Trophoblast cell (in vitro differentiated cells and primary cell): ENCODE data around the gene APOBEC3F. TPM values are rescaled to one million over a fixed set of nuclear protein-coding genes. Genes with fewer than 3 reads are reported as not detected.
"Not testable (repeated sequence)": the region's sequence is repeated elsewhere in the genome, so short reads cannot be mapped to it uniquely, and the experiment has no call there.

Experiments used
- DNase-seq, 2 donors: peaks; one replicate each; pipeline ENCODE4 v3.0.0-alpha.2; 2016
- H2AFZ ChIP-seq: 2 replicates; pipeline ENCODE4 v1.6.1; 2013; ENCODE audit warnings: low read length, moderate library complexity, mild to moderate bottlenecking; ENCODE audit not compliant: insufficient read depth, poor library complexity
- H2AK5ac ChIP-seq: 2 replicates; pipeline ENCODE4 v1.6.1; 2013; ENCODE audit warnings: mild to moderate bottlenecking, low read length
- H2BK120ac ChIP-seq: 2 replicates; pipeline ENCODE4 v1.6.1; 2013; ENCODE audit warnings: low read length, mild to moderate bottlenecking, moderate library complexity; ENCODE audit not compliant: insufficient read depth, poor library complexity
- H2BK12ac ChIP-seq: 2 replicates; pipeline ENCODE4 v1.6.1; 2013; ENCODE audit warnings: mild to moderate bottlenecking, low read length, moderate library complexity
- H2BK5ac ChIP-seq: 2 replicates; pipeline ENCODE4 v1.6.1; 2013; ENCODE audit warnings: low read length, low read depth, moderate library complexity, mild to moderate bottlenecking; ENCODE audit not compliant: poor library complexity
- H3K14ac ChIP-seq: 2 replicates; pipeline ENCODE4 v1.6.1; 2013; ENCODE audit warnings: mild to moderate bottlenecking, low read length
- H3K18ac ChIP-seq: 2 replicates; pipeline ENCODE4 v1.6.1; 2013; ENCODE audit warnings: mild to moderate bottlenecking, low read length
- H3K23ac ChIP-seq: 2 replicates; pipeline ENCODE4 v1.6.1; 2013; ENCODE audit warnings: low read length
- H3K27ac ChIP-seq: 2 replicates; pipeline ENCODE4 v1.5.1; 2013; ENCODE audit warnings: low read depth, mild to moderate bottlenecking, inconsistent platforms, low read length, moderate library complexity
- H3K27me3 ChIP-seq: 2 replicates; pipeline ENCODE4 v1.6.1; 2013; ENCODE audit warnings: inconsistent platforms, mild to moderate bottlenecking, low read length, moderate library complexity; ENCODE audit not compliant: insufficient read depth
- H3K36me3 ChIP-seq, 2 experiments: 1 replicate in 1 of 2; 2 replicates in 1 of 2; pipeline ENCODE4 v1.6.1; 2013; ENCODE audit warnings: low read length in 2 of 2, mild to moderate bottlenecking in 2 of 2, moderate library complexity in 1 of 2; ENCODE audit not compliant: insufficient read depth in 2 of 2, control insufficient read depth in 1 of 2
- H3K4ac ChIP-seq: 2 replicates; pipeline ENCODE4 v1.6.1; 2013; ENCODE audit warnings: low read depth, mild to moderate bottlenecking, low read length, moderate library complexity
- H3K4me1 ChIP-seq, 2 experiments: 1 replicate in 1 of 2; 2 replicates in 1 of 2; pipeline ENCODE4 v1.6.1; 2013; ENCODE audit warnings: low read length in 2 of 2, mild to moderate bottlenecking in 2 of 2, moderate library complexity in 1 of 2; ENCODE audit not compliant: insufficient read depth in 2 of 2, control insufficient read depth in 1 of 2
- H3K4me2 ChIP-seq: 2 replicates; pipeline ENCODE4 v1.6.1; 2013; ENCODE audit warnings: inconsistent platforms, mild to moderate bottlenecking, low read length, moderate library complexity
- H3K4me3 ChIP-seq: 2 replicates; pipeline ENCODE4 v1.5.1; 2013; ENCODE audit warnings: mild to moderate bottlenecking, low read depth, low read length, inconsistent platforms
- H3K79me1 ChIP-seq: one replicate; pipeline ENCODE4 v1.6.1; 2013; ENCODE audit warnings: low read length
- H3K79me2 ChIP-seq: 2 replicates; pipeline ENCODE4 v1.6.1; 2013; ENCODE audit warnings: low read length, mild to moderate bottlenecking; ENCODE audit not compliant: control insufficient read depth, insufficient read depth, poor library complexity
- H3K9ac ChIP-seq: 2 replicates; pipeline ENCODE4 v1.6.1; 2013; ENCODE audit warnings: mild to moderate bottlenecking, low read length
- H3K9me3 ChIP-seq: 2 replicates; pipeline ENCODE4 v1.6.1; 2013; ENCODE audit warnings: low read depth, mild to moderate bottlenecking, control low read depth, inconsistent platforms, low read length; ENCODE audit not compliant: insufficient read depth
- H4K12ac ChIP-seq: 2 replicates; pipeline ENCODE4 v1.6.1; 2013; ENCODE audit warnings: low read depth, mild to moderate bottlenecking, low read length, moderate library complexity
- H4K8ac ChIP-seq: 2 replicates; pipeline ENCODE4 v1.6.1; 2013; ENCODE audit warnings: low read depth, mild to moderate bottlenecking, low read length, moderate library complexity
- H4K91ac ChIP-seq: one replicate; pipeline ENCODE4 v1.6.1; 2013; ENCODE audit warnings: low read depth, mild to moderate bottlenecking, low read length, moderate library complexity
- WGBS: extraction: QIAGEN DNeasy Blood & Tissue Kit; methylation state at CpG from one replicate; pipeline ENCODE4 v1.1.7; 2013; ENCODE audit warnings: missing lambda C conversion rate; ENCODE audit not compliant: insufficient read length, insufficient coverage; ENCODE audit errors: extremely low coverage; 5-methylcytosine and 5-hydroxymethylcytosine counted together
- polyA plus RNA-seq: library from polyadenylated mRNA; stranded (reverse); fragments of 200-250 nt; gene quantifications from 2 replicates; pipeline ENCODE4 v1.2.3, GENCODE V29; 2013

APOBEC3F gene
- 4.4 and 4.6 TPM in 2 replicates for polyA plus RNA-seq

DNA sequence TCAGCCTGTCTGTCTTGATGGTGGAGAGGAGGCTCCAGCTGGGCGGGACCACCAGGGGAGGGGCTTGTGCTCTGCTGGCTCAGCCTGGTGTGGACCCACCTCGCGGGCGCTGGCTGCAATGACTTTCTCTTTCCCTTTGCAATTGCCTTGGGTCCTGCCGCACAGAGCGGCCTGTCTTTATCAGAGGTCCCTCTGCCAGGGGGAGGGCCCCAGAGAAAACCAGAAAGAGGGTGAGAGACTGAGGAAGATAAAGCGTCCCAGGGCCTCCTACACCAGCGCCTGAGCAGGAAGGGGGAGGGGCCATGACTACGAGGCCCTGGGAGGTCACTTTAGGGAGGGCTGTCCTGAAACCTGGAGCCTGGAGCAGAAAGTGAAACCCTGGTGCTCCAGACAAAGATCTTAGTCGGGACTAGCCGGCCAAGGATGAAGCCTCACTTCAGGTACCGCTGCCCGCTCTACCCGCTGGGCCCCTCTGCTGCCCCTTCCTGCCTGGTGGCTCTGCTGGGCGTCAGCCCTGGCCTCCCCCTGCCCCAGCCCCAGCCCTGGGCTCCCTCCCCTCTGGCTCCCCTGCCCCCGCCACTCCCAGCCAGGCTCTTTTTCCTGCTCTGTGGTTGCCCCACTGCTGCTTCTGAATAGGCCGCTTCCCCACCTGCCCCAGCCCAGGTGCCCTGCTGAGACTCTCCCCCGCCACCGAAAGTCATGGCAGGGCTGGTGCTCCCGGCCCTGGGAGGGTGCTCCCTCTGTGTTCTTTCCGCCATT is at the start of gene APOBEC3F:
Gene APOBEC3F (plus strand): TSS at position 327 of the 759 bp plus-strand sequence. CDS start 97 bp downstream, at position 424.
- not testable (repeated sequence) for H2AFZ ChIP-seq

DNA sequence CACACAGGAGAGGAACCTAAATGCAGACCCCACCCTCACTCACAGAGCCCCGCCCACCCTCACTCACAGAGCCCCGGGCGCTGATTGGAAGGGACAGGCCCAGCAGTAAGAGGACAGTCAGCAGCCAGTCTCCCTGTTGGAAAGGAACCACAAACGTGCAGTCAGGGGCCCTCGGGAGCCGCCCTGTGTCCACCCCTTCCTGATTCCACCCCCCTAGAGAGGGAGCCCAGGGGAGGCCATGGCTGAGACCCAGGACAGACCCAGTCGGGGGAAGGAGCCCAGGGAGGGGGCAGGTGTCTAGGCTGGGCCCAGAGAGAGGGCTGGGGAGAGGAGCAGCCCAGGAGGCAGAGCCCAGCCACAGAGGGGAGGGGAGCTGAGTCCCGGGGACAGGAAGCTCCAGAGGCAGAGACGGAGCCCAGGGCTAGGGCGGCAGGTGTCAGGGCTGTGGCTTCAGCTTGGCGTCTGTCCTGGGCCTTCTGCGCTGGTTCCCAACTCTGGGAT is 47.7 kb upstream of the APOBEC3F start:
- H3K9ac ChIP-seq, result not testable (repeated sequence)
- WGBS, result no CpG with 5 or more reads among the region's 12 CpGs

More for the DNA sequence above, at the start of gene APOBEC3F:
- H3K79me1 ChIP-seq, H2AK5ac ChIP-seq, H3K18ac ChIP-seq, H3K4me1 ChIP-seq, H3K9ac ChIP-seq, H3K9me3 ChIP-seq, H2BK12ac ChIP-seq, H3K36me3 ChIP-seq, H3K23ac ChIP-seq, H4K12ac ChIP-seq, H3K79me2 ChIP-seq, H2BK5ac ChIP-seq, H3K27me3 ChIP-seq, H3K4ac ChIP-seq: not testable (repeated sequence)
- peak within 1 kb of the TSS; percentile 5 for H3K14ac ChIP-seq
- peak within 1 kb of the TSS; percentile 26 for H4K8ac ChIP-seq
- no CpG with 5 or more reads among the region's 21 CpGs for WGBS
- peak within 1 kb of the TSS; percentile 11 for H2BK120ac ChIP-seq
- peak within 1 kb of the TSS; percentile 68 for H3K27ac ChIP-seq
- peak within 1 kb of the TSS; percentile 52 for H3K4me2 ChIP-seq
- peak; percentile 14 to 44 for DNase-seq
- peak within 1 kb of the TSS; percentile 17 for H4K91ac ChIP-seq
- H3K4me3 ChIP-seq, result peak within 1 kb of the TSS; percentile 50

DNA sequence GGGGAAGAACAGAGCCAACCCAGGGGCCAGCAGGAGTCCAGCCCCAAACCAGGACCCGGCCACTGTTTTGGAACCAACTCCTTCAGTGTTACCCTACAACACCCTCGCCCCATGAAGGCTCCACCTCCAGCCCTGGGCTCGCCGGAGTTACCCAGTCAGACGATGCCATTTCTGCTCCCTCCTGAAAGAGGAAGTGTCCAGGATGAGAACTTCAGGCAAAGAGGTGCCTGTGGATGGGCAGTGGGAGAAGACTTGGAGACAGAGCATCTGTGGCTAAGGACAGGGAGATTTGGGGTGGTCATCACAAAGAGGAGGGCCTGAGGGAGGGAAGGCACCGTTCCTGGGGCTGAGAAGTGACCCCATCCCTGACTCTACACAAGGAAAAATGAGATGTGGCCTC is 44.6 kb upstream of the APOBEC3F start:
- Histone ChIP-seq H3K4me2 (no peak overlapping the region), H3K36me3 (no peaks in the 10 kb centered on the region), H2AK5ac (no peak overlapping the region), H3K79me2 (no peaks in the 10 kb centered on the region), H3K27me3 (no peaks in the 10 kb centered on the region), H3K23ac (no peak overlapping the region), H3K18ac (no peak overlapping the region), H3K79me1 (no peaks in the 10 kb centered on the region), H3K9me3 (peaks cover 11% of the 10 kb centered on the region), H3K27ac (no peak overlapping the region), H3K4ac (no peak overlapping the region), H2AFZ (no peak overlapping the region), H4K8ac (no peak overlapping the region), H4K91ac (no peak overlapping the region), H3K9ac (no peak overlapping the region), H2BK5ac (no peak overlapping the region), H2BK12ac (no peak overlapping the region), H3K4me1 (no peaks in the 10 kb centered on the region), H3K4me3 (no peak overlapping the region), H2BK120ac (no peak overlapping the region), H4K12ac (no peak overlapping the region), H3K14ac (no peak overlapping the region)
- DNase-seq, result no peak
- WGBS, result no CpG with 5 or more reads among the region's 6 CpGs

More for the DNA sequence above, 47.7 kb upstream of the APOBEC3F start:
- H4K8ac ChIP-seq, H3K23ac ChIP-seq, H2AK5ac ChIP-seq, DNase-seq, H3K79me1 ChIP-seq, H2BK120ac ChIP-seq, H3K9me3 ChIP-seq, H4K12ac ChIP-seq, H3K4me3 ChIP-seq, H3K4ac ChIP-seq, H3K4me2 ChIP-seq, H3K36me3 ChIP-seq, H4K91ac ChIP-seq, H3K14ac ChIP-seq, H2BK12ac ChIP-seq, H3K4me1 ChIP-seq, H2AFZ ChIP-seq, H3K27ac ChIP-seq, H3K18ac ChIP-seq, H2BK5ac ChIP-seq, H3K79me2 ChIP-seq, H3K27me3 ChIP-seq: not testable (repeated sequence)

DNA sequence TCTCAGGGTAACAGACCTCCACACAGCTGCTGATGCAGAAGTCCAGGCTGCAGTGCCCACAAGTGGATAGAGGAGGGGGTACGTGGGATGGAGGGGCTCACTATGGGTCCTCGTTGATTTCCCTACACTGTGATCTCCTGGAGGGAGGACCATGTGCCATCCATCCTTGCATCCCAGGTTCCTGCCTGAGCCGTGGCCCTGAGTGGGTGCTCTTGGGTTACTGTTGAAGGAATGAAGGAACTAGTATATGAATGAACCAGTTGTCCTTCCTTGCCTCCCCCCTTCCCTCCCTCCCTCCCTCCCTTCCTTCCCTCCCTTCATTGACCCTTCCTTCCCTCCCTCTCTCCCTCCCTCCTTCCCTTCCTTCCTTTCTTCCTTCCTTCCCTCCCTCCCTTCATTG is 43.1 kb upstream of the APOBEC3F start:
- H3K79me1 ChIP-seq, result no peaks in the 10 kb centered on the region

More for the DNA sequence above, 43.1 kb upstream of the APOBEC3F start:
- Histone ChIP-seq H3K79me2 (no peaks in the 10 kb centered on the region), H3K23ac (no peak overlapping the region), H3K36me3 (no peaks in the 10 kb centered on the region), H3K14ac (no peak overlapping the region), H3K27me3 (no peaks in the 10 kb centered on the region), H3K4me1 (no peaks in the 10 kb centered on the region), H4K12ac (no peak overlapping the region), H2AK5ac (no peak overlapping the region), H2BK12ac (no peak overlapping the region), H3K18ac (no peak overlapping the region), H2BK5ac (no peak overlapping the region), H4K91ac (no peak overlapping the region), H3K4ac (no peak overlapping the region), H3K9ac (no peak overlapping the region), H3K27ac (no peak overlapping the region), H4K8ac (no peak overlapping the region), H3K9me3 (peaks cover 11% of the 10 kb centered on the region), H2AFZ (no peak overlapping the region), H3K4me3 (no peak overlapping the region), H2BK120ac (no peak overlapping the region), H3K4me2 (no peak overlapping the region)
- no CpG with 5 or more reads among the region's 3 CpGs for WGBS
- DNase-seq, result no peak
